Sigmoid colon (tissue), 7 donors: ENCODE data around the gene CA12. TPM values are rescaled to one million over a fixed set of nuclear protein-coding genes. Genes with fewer than 3 reads are reported as not detected.

Experiments
- DNase-seq: peaks from one replicate; pipeline ENCODE4 v3.0.0-alpha.2; 2019
- H3K27ac ChIP-seq, 4 donors: fragments of 200-600 bp; sonication (generic); one replicate each; pipeline ENCODE4 v1.5.1; 2016 to 2019; ENCODE audit warnings: mild to moderate bottlenecking in 1 of 4
- H3K27me3 ChIP-seq, 3 donors: fragments of 200-600 bp; sonication (generic); one replicate each; pipeline ENCODE4 v1.5.1; 2019; ENCODE audit warnings: mild to moderate bottlenecking in 1 of 3
- H3K36me3 ChIP-seq, 4 donors: fragments of 200-600 bp; sonication (generic); one replicate each; pipeline ENCODE4 v1.5.1; 2016 to 2019
- H3K4me1 ChIP-seq, 4 donors: fragments of 200-600 bp; sonication (generic); one replicate each; pipeline ENCODE4 v1.5.1; 2017 to 2019
- H3K4me3 ChIP-seq, 4 donors: fragments of 200-600 bp; sonication (generic); one replicate each; pipeline ENCODE4 v1.5.1; 2017 to 2019; ENCODE audit warnings: mild to moderate bottlenecking in 2 of 4, moderate library complexity in 1 of 4
- H3K9me3 ChIP-seq, 4 donors: fragments of 200-600 bp in 3 of 4; sonication (generic) in 3 of 4; one replicate each; pipeline versions ENCODE4 v1.5.1 to v1.6.1; 2013 to 2019
- CTCF ChIP-seq, 4 experiments: fragments of 450-650 bp in 3 of 4; fragments of 200-600 bp in 1 of 4; IDR thresholded peaks; one replicate each; pipeline ENCODE4 v1.5.1; 2016 to 2019; ENCODE audit warnings: antibody characterized with exemption in 4 of 4, mild to moderate bottlenecking in 3 of 4, moderate library complexity in 2 of 4
- EP300 ChIP-seq, 4 donors: sonication (generic); formaldehyde crosslinking; IDR thresholded peaks; one replicate each; pipeline ENCODE4 v1.6.1; 2017; ENCODE audit warnings: antibody characterized with exemption in 4 of 4
- POLR2A ChIP-seq, 2 donors: fragments of 450-650 bp; IDR thresholded peaks; one replicate each; pipeline ENCODE4 v1.6.1; 2016; ENCODE audit warnings: antibody characterized with exemption in 2 of 2, mild to moderate bottlenecking in 2 of 2, moderate library complexity in 2 of 2
- POLR2AphosphoS5 ChIP-seq, 4 donors: sonication (generic); formaldehyde crosslinking; IDR thresholded peaks; one replicate each; pipeline ENCODE4 v1.6.1; 2017; ENCODE audit warnings: antibody characterized with exemption in 4 of 4
- WGBS, 2 donors: extraction: QIAGEN DNeasy Blood & Tissue Kit; methylation state at CpG; one replicate each; pipeline ENCODE4 v1.1.7; 2013; 5-methylcytosine and 5-hydroxymethylcytosine counted together
- intact Hi-C: fragments of 100-400 bp; cut with DNase I; formaldehyde crosslinking; loops from one replicate; pipeline ENCODE4 v1.15.1; 2023
- polyA plus RNA-seq, 3 donors: library from polyadenylated mRNA; stranded (reverse); fragments of 200-250 nt; gene quantifications; one replicate each; pipeline ENCODE4 v1.2.3, GENCODE V29; 2013
- total RNA-seq, 4 donors: library from RNA; depleted of rRNA; stranded (reverse); fragments of >200 nt; gene quantifications; one replicate each; pipeline ENCODE4 v1.1.0, GENCODE V29; 2016
- donor health status: healthy with polysubstance abuse.
- donor health status: Bipolar disorder and iron deficiency.
- donor health status: healthy.

The CA12 gene
- total and polyA plus RNA-seq, 7 donors: 0.14 to 76.2 (median 2.2) TPM

GRCh38 chr15:63384906-63385305 is 3.3 kb upstream of the CA12 start:
- Histone ChIP-seq H3K4me1 (peaks cover 0 to 14% (median 12%) of the 10 kb centered on the region in 4 donors), H3K9me3 (no peaks in the 10 kb centered on the region), H3K4me3 (no peak overlapping the region), H3K27ac (no peak overlapping the region), H3K36me3 (no peaks in the 10 kb centered on the region), H3K27me3 (peaks cover 0 to 19% (median 2%) of the 10 kb centered on the region in 3 donors)
- WGBS, 2 donors: 82 to 84% methylated on average over 2 of the region's 2 CpGs
- no peak for TF ChIP-seq EP300 (IDR thresholded peaks at IDR 0.05)
- TF ChIP-seq POLR2A (IDR thresholded peaks at IDR 0.05): no peak
- TF ChIP-seq POLR2AphosphoS5 (IDR thresholded peaks at IDR 0.05): no peak
- TF ChIP-seq CTCF (IDR thresholded peaks at IDR 0.05): no peak
- no peak for DNase-seq
- intact Hi-C loops: no loop called here

- peaks cover 0 to 36% (median 5%) of the 10 kb centered on the region in 3 donors for H3K27me3 ChIP-seq
- no peaks in the 10 kb centered on the region for H3K36me3 ChIP-seq
- 71 to 88% methylated on average over 10 of the region's 10 CpGs for WGBS, 2 donors
- intact Hi-C loops: no loop called here
- H3K9me3 ChIP-seq: no peaks in the 10 kb centered on the region
- DNase-seq: no peak
- peaks cover 0 to 14% (median 12%) of the 10 kb centered on the region in 4 donors for H3K4me1 ChIP-seq
- no peak overlapping the region for H3K4me3 ChIP-seq
- H3K27ac ChIP-seq: no peak overlapping the region
- no peak for TF ChIP-seq CTCF (IDR thresholded peaks at IDR 0.05)
Observed at GRCh38 chr15:63382966-63383710, 1.5 kb upstream of the CA12 start.

- DNase-seq: no peak
- Histone ChIP-seq H3K4me1 (peaks cover 0 to 14% (median 12%) of the 10 kb centered on the region in 4 donors), H3K4me3 (peak overlapping the region in 3 of 4 donors; percentile 43 to 51 (median 48)), H3K27ac (no peak overlapping the region), H3K9me3 (no peaks in the 10 kb centered on the region), H3K27me3 (peaks cover 0 to 46% (median 5%) of the 10 kb centered on the region in 3 donors), H3K36me3 (no peaks in the 10 kb centered on the region)
- WGBS, 2 donors: 16 to 60% methylated on average over 14 of the region's 14 CpGs
- intact Hi-C loops: no loop called here
- no peak for TF ChIP-seq EP300 (IDR thresholded peaks at IDR 0.05)
- no peak for TF ChIP-seq POLR2A (IDR thresholded peaks at IDR 0.05)
- TF ChIP-seq CTCF (IDR thresholded peaks at IDR 0.05): no peak
- TF ChIP-seq POLR2AphosphoS5 (IDR thresholded peaks at IDR 0.05): no peak
Observed at GRCh38 chr15:63380808-63381282, 801 bp downstream of the CA12 start.

- no peak for DNase-seq
- no peaks in the 10 kb centered on the region for H3K36me3 ChIP-seq
- intact Hi-C loops: no loop called here
- H3K27me3 ChIP-seq: peaks cover 0 to 46% (median 5%) of the 10 kb centered on the region in 3 donors
- no peak for TF ChIP-seq POLR2A (IDR thresholded peaks at IDR 0.05)
- no peak for TF ChIP-seq CTCF (IDR thresholded peaks at IDR 0.05)
- no peak for TF ChIP-seq POLR2AphosphoS5 (IDR thresholded peaks at IDR 0.05)
- TF ChIP-seq EP300 (IDR thresholded peaks at IDR 0.05): no peak
- H3K9me3 ChIP-seq: no peaks in the 10 kb centered on the region
- WGBS, 2 donors: 17 to 60% methylated on average over 5 of the region's 5 CpGs
- peaks cover 0 to 17% (median 17%) of the 10 kb centered on the region in 4 donors for H3K4me1 ChIP-seq
- H3K4me3 ChIP-seq: peak overlapping the region in 1 of 4 donors; percentile 43
- no peak overlapping the region for H3K27ac ChIP-seq
Observed at GRCh38 chr15:63380151-63380807, 1.4 kb downstream of the CA12 start.
